ENCODE results near the gene TEAD3. TPM values are rescaled to one million over a fixed set of nuclear protein-coding genes. Genes with fewer than 3 reads are reported as not detected.

Gene TEAD3
- total and polyA plus RNA-seq, 4 donors, result 1.9 to 6.8 (median 4.5) TPM

- WGBS, result 77% methylated on average over 8 of the region's 8 CpGs
- Histone ChIP-seq H3K9me3 (ENCODE audit: control insufficient read depth in 4 of 4, low read length in 3 of 4) (no peaks in the 10 kb centered on the region), H3K9ac (ENCODE audit: low read depth in 1 of 2, low read length in 2 of 2) (no peak overlapping the region), H3K4me1 (ENCODE audit: control insufficient read depth in 4 of 4, insufficient read depth in 4 of 4, low read length in 3 of 4) (peaks cover 9 to 29% (median 15%) of the 10 kb centered on the region in 4 donors), H3K4me3 (ENCODE audit: low read depth in 1 of 3, low read length in 3 of 3) (no peak overlapping the region), H3K27ac (ENCODE audit: low read depth in 1 of 2, low read length in 2 of 2) (no peak overlapping the region), H3K27me3 (ENCODE audit: control insufficient read depth in 4 of 4, insufficient read depth in 4 of 4, low read length in 3 of 4) (no peaks in the 10 kb centered on the region), H3K36me3 (ENCODE audit: control insufficient read depth in 4 of 4, insufficient read depth in 3 of 4, low read depth in 1 of 4, low read length in 3 of 4) (no peaks in the 10 kb centered on the region)
- TF ChIP-seq CTCF (IDR thresholded peaks at IDR 0.05; ENCODE audit: low read depth, low read length, missing input control) (no peak), ZBTB33 (IDR thresholded peaks at IDR 0.05) (no peak), HNF4A (conservative IDR thresholded peaks at IDR 0.05) (no peak), HNF4G (IDR thresholded peaks at IDR 0.05) (no peak), JUND (IDR thresholded peaks at IDR 0.05) (no peak), EGR1 (IDR thresholded peaks at IDR 0.05; ENCODE audit: low read depth in 2 of 2) (no peak), ATF3 (IDR thresholded peaks at IDR 0.05) (no peak), REST (IDR thresholded peaks at IDR 0.05) (no peak), RAD21 (IDR thresholded peaks at IDR 0.05) (no peak)
- no peak for DNase-seq (ENCODE audit: low spot score)
Measured at GRCh38 chr6:35490821-35491557, 5.9 kb downstream of the TEAD3 start.

GRCh38 chr6:35489995-35490791 lies 6.7 kb downstream of the TEAD3 start:
- H3K4me3 ChIP-seq (ENCODE audit: low read depth in 1 of 3, low read length in 3 of 3), result no peak overlapping the region
- no peaks in the 10 kb centered on the region for H3K36me3 ChIP-seq (ENCODE audit: control insufficient read depth in 4 of 4, insufficient read depth in 3 of 4, low read depth in 1 of 4, low read length in 3 of 4)
- no peaks in the 10 kb centered on the region for H3K27me3 ChIP-seq (ENCODE audit: control insufficient read depth in 4 of 4, insufficient read depth in 4 of 4, low read length in 3 of 4)
- no peak overlapping the region for H3K9ac ChIP-seq (ENCODE audit: low read depth in 1 of 2, low read length in 2 of 2)
- H3K27ac ChIP-seq (ENCODE audit: low read depth in 1 of 2, low read length in 2 of 2), result no peak overlapping the region
- DNase-seq (ENCODE audit: low spot score), result no peak
- H3K9me3 ChIP-seq (ENCODE audit: control insufficient read depth in 4 of 4, low read length in 3 of 4), result no peaks in the 10 kb centered on the region
- H3K4me1 ChIP-seq (ENCODE audit: control insufficient read depth in 4 of 4, insufficient read depth in 4 of 4, low read length in 3 of 4), result peaks cover 8 to 23% (median 12%) of the 10 kb centered on the region in 4 donors
- WGBS, result 71% methylated on average over 28 of the region's 28 CpGs
- TF ChIP-seq SP1 (IDR thresholded peaks at IDR 0.05), result no peak
- TF ChIP-seq EGR1 (IDR thresholded peaks at IDR 0.05; ENCODE audit: low read depth in 2 of 2), result no peak
- no peak for TF ChIP-seq RXRA (IDR thresholded peaks at IDR 0.05)
- no peak for TF ChIP-seq HNF4A (conservative IDR thresholded peaks at IDR 0.05)
- TF ChIP-seq TAF1 (conservative IDR thresholded peaks at IDR 0.05), result no peak
- TF ChIP-seq FOXA2 (IDR thresholded peaks at IDR 0.05), result no peak
- TF ChIP-seq CTCF (IDR thresholded peaks at IDR 0.05; ENCODE audit: low read depth, low read length, missing input control), result no peak
- TF ChIP-seq NR2F2 (IDR thresholded peaks at IDR 0.05), result no peak
- no peak for TF ChIP-seq ATF3 (IDR thresholded peaks at IDR 0.05)
- TF ChIP-seq FOXA1 (IDR thresholded peaks at IDR 0.05), result no peak
- TF ChIP-seq RAD21 (IDR thresholded peaks at IDR 0.05), result no peak
- no peak for TF ChIP-seq ZBTB33 (IDR thresholded peaks at IDR 0.05)
- no peak for TF ChIP-seq HNF4G (IDR thresholded peaks at IDR 0.05)
- TF ChIP-seq MAX (IDR thresholded peaks at IDR 0.05), result no peak

Data from liver (tissue), 9 donors.